Lower lobe of right lung (tissue), 2 donors: ENCODE results near the gene TUBGCP2. TPM values are rescaled to one million over a fixed set of nuclear protein-coding genes. Genes with fewer than 3 reads are reported as not detected.

ENCODE experiments used
- ATAC-seq, 2 donors: fragments of 200-7000 bp; cut with Tn5 transposase; one replicate each; pipeline ENCODE4 v1.9.1; 2020 to 2022; ENCODE audit warnings: mild to moderate bottlenecking in 2 of 2, moderate library complexity in 2 of 2
- DNase-seq: peaks from one replicate; pipeline ENCODE4 v3.0.0-alpha.2; 2020
- H3K27ac ChIP-seq: fragments of 200-600 bp; one replicate; pipeline ENCODE4 v1.8.0; 2022
- H3K27me3 ChIP-seq: fragments of 200-600 bp; one replicate; pipeline ENCODE4 v1.8.0; 2022; ENCODE audit warnings: low read depth
- H3K36me3 ChIP-seq: fragments of 200-600 bp; one replicate; pipeline ENCODE4 v1.8.0; 2022; ENCODE audit warnings: mild to moderate bottlenecking
- H3K4me1 ChIP-seq: fragments of 200-600 bp; one replicate; pipeline ENCODE4 v1.8.0; 2022
- H3K4me3 ChIP-seq: fragments of 200-600 bp; one replicate; pipeline ENCODE4 v1.8.0; 2022; ENCODE audit warnings: mild to moderate bottlenecking
- H3K9me3 ChIP-seq: fragments of 200-600 bp; one replicate; pipeline ENCODE4 v1.8.0; 2022
- intact Hi-C: fragments of 100-400 bp; cut with DNase I; formaldehyde crosslinking; loops from one replicate; pipeline ENCODE4 v1.11.0; 2022
- total RNA-seq: library from RNA; stranded (reverse); fragmentation: NEBNext Ultra II Directional; extraction: Animal tissue kit (Norgen Biotek cat#: 25700); gene quantifications from one replicate; pipeline ENCODE4 v1.2.1, GENCODE V29; 2021
- TF ChIP-seq, protein P1 (sequence below): fragments of 200-600 bp; IDR thresholded peaks from one replicate; pipeline ENCODE4 v1.8.0; 2022; ENCODE audit warnings: antibody characterized with exemption, mild to moderate bottlenecking
- donor health status: DM: no; HTN: yes; CAD: no; lungs with severe emphysema.

Gene TUBGCP2
- total RNA-seq, 1 donor from 2014 or later: 54.5 TPM

DNA sequence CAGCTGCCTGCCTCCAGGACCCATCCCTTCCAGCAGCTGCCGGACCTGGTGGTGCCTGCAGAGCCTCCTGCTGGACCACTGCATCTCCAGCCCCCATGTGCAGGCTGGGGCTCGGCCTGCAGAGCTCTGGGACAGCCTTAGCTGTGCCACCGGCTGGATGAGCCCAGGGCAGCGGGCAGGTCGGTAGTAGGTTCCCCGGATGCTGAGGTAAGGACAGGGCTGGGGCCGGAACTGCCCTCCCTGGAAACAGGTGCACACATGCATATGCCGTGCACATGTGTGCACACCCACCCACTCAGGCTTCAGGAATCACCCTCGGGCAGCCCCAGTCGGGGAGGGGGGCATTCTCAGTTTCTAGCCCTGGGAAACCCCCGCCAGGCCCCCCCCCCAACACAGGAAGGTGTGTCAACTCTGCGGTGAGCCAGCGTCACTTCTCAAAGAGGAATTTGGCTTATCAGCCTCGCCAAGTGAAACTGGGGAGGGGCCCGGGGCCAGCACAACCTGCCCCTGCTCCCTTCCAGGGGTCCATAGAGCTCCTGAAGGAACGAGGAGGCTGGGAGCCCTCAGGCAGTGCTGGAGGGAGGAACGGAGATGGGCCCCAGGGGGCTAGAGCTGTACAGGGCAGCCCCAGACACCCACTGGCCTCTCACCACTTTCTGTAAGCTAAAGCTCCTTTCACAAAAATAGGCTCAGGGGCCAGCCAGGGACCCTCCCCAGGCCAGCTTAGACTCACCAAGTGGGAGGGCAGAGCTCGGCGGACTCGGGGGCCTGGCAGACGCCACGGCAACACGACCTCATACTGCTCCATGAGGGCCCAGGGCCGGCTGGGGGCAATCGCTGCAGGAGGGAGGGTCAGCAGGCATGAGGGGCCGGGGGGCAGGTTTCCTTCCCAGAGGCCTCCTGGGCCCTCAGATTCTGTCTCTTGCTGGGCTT, 33.7 kb downstream of the TUBGCP2 start:
- DNase-seq (peak; percentile 67), ATAC-seq (peak; percentile 9 to 30)
- Histone ChIP-seq H3K27me3 (peaks cover 18% of the 10 kb centered on the region), H3K27ac (peak overlapping the region; percentile 81), H3K36me3 (peaks cover 28% of the 10 kb centered on the region), H3K4me1 (peaks cover 46% of the 10 kb centered on the region), H3K9me3 (no peaks in the 10 kb centered on the region), H3K4me3 (peak overlapping the region; percentile 50)
- intact Hi-C loops: no loop called here
- TF ChIP-seq, protein P1, sequence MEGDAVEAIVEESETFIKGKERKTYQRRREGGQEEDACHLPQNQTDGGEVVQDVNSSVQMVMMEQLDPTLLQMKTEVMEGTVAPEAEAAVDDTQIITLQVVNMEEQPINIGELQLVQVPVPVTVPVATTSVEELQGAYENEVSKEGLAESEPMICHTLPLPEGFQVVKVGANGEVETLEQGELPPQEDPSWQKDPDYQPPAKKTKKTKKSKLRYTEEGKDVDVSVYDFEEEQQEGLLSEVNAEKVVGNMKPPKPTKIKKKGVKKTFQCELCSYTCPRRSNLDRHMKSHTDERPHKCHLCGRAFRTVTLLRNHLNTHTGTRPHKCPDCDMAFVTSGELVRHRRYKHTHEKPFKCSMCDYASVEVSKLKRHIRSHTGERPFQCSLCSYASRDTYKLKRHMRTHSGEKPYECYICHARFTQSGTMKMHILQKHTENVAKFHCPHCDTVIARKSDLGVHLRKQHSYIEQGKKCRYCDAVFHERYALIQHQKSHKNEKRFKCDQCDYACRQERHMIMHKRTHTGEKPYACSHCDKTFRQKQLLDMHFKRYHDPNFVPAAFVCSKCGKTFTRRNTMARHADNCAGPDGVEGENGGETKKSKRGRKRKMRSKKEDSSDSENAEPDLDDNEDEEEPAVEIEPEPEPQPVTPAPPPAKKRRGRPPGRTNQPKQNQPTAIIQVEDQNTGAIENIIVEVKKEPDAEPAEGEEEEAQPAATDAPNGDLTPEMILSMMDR: no peak

DNA sequence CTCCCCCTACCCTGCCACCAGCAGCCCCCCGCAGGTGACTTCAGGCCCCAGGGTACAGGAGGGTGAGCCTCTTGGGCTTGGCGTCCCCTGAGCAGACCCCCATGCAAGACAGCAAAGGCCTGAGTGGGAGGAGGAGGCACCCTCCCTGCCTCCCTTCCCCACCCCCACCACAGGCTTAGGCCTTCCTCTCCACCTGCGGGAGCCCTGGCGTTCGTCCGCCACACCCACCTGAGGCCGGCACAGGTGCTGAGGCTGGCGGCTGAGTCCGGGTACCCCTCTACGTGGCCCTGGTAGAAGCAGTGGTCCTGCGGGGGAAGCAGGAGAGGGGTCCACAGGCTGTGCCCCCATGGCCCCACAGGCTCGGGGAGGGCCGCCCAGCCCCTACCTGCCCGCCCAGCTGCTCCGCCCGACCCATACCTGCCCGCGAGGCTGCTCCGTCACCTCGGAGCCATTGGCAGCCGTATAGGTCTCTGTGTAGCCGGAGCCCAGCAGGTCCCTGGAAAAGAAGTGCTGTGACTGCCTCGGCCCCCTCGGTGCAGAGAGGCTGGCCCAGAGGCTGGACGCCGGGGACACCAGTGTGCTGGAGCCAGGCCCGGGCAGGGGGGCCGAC, 35.0 kb downstream of the TUBGCP2 start:
- H3K27me3 ChIP-seq: peaks cover 18% of the 10 kb centered on the region
- intact Hi-C loops: no loop called here
- H3K4me3 ChIP-seq: no peak overlapping the region
- ATAC-seq: no peak
- no peak overlapping the region for H3K27ac ChIP-seq
- H3K4me1 ChIP-seq: peaks cover 41% of the 10 kb centered on the region
- TF ChIP-seq, protein P1: no peak
- DNase-seq: no peak
- H3K9me3 ChIP-seq: no peaks in the 10 kb centered on the region
- peaks cover 29% of the 10 kb centered on the region for H3K36me3 ChIP-seq

- TF ChIP-seq, protein P1: no peak
- H3K9me3 ChIP-seq: no peaks in the 10 kb centered on the region
- no peak overlapping the region for H3K27ac ChIP-seq
- no peak overlapping the region for H3K4me3 ChIP-seq
- peaks cover 18% of the 10 kb centered on the region for H3K27me3 ChIP-seq
- ATAC-seq (no peak), DNase-seq (no peak)
- H3K36me3 ChIP-seq: peaks cover 29% of the 10 kb centered on the region
- peaks cover 35% of the 10 kb centered on the region for H3K4me1 ChIP-seq
- intact Hi-C loops: no loop called here
Measured at GRCh38 chr10:133272964-133273420, 35.7 kb downstream of the TUBGCP2 start.

GRCh38 chr10:133272301-133272963, 36.2 kb downstream of the TUBGCP2 start:
- TF ChIP-seq, protein P1: no peak
- H3K27ac ChIP-seq: no peak overlapping the region
- DNase-seq (no peak), ATAC-seq (no peak)
- H3K36me3 ChIP-seq: peaks cover 29% of the 10 kb centered on the region
- peaks cover 29% of the 10 kb centered on the region for H3K4me1 ChIP-seq
- no peak overlapping the region for H3K4me3 ChIP-seq
- H3K9me3 ChIP-seq: no peaks in the 10 kb centered on the region
- H3K27me3 ChIP-seq: peaks cover 18% of the 10 kb centered on the region
- intact Hi-C loops: no loop called here

DNA sequence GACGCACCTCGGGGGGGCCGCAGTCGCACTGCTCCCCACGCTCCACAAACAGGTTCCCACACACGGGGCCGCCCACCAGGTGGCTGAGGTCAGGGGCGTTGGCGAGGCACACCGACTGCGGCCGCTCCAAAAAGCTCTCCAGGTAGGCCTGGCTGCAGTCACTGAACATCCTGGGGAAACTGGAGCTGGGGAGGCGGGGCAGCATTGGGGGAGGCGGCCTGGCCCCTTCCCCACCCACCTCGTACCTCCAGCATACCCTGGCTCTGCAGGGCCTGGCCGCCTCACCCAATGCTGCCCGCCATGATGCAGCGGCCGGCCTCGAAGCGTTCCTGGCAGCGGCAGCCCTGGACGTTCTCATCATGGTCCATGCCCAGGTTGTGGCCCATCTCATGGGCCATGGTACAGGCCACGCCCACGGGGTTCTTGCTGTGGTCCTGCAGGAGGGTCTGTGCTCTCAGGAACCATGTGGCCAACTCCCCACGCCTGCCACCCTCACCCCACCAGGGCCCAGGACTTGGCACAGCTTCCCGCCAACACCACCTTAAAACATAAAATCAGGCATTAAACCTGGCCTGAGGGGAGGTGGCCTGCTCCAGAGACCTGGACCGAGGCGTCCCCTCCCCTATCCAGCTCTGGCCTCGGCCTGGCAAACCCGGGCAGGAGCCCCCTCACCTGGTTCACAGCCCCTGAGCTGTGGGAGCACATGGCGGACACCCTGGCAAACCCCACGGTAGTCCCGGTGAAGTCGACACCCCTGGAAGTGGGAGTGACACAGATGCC, 37.0 kb downstream of the TUBGCP2 start:
- ATAC-seq: no peak
- Histone ChIP-seq H3K36me3 (peaks cover 29% of the 10 kb centered on the region), H3K27ac (no peak overlapping the region), H3K9me3 (no peaks in the 10 kb centered on the region), H3K4me3 (no peak overlapping the region), H3K27me3 (peaks cover 14% of the 10 kb centered on the region), H3K4me1 (peaks cover 22% of the 10 kb centered on the region)
- TF ChIP-seq, protein P1: no peak
- no peak for DNase-seq
- intact Hi-C loops: no loop called here
